HepG2 (cell line): ENCODE data around the gene AJM1. TPM values are rescaled to one million over a fixed set of nuclear protein-coding genes. Genes with fewer than 3 reads are reported as not detected.

Experiments
- ARID3A ChIP-seq: IDR thresholded peaks from 2 replicates; pipeline ENCODE4 v1.6.1; 2012; ENCODE audit warnings: low read depth, low read length, improper control_type of control experiment
- ATF7-NPFF ChIP-seq: sonication (generic); formaldehyde crosslinking; IDR thresholded peaks from 2 replicates; pipeline ENCODE4 v1.8.1; 2023; ENCODE audit warnings: mild to moderate bottlenecking, low read depth, missing genetic modification reagents, moderate library complexity
- CTCF ChIP-seq: sonication (generic); formaldehyde crosslinking; IDR thresholded peaks from 2 replicates; pipeline ENCODE4 v1.5.0; 2020; ENCODE audit warnings: mild to moderate bottlenecking, missing genetic modification reagents, moderate library complexity
- HOXD1 ChIP-seq: sonication (generic); formaldehyde crosslinking; IDR thresholded peaks from 2 replicates; pipeline ENCODE4 v1.5.0; 2020; ENCODE audit warnings: missing genetic modification reagents
- IKZF1 ChIP-seq: fragments of 450-650 bp; IDR thresholded peaks from 2 replicates; pipeline ENCODE4 v1.7.1; 2016
- KDM2A ChIP-seq: sonication (generic); formaldehyde crosslinking; IDR thresholded peaks from 2 replicates; pipeline ENCODE4 v1.4.0; 2020; ENCODE audit warnings: low read depth, missing genetic modification reagents, borderline replicate concordance
- SNAPC2 ChIP-seq: sonication (generic); formaldehyde crosslinking; IDR thresholded peaks from 2 replicates; pipeline ENCODE4 v1.8.1; 2022; ENCODE audit warnings: mild to moderate bottlenecking, missing genetic modification reagents
- TCF7L2 ChIP-seq: IDR thresholded peaks from 2 replicates; pipeline ENCODE4 v1.6.1; 2011; ENCODE audit warnings: mild to moderate bottlenecking, low read depth, low read length, moderate library complexity
- TEAD2 ChIP-seq: sonication (generic); formaldehyde crosslinking; IDR thresholded peaks from 2 replicates; pipeline ENCODE4 v1.9.0; 2021; ENCODE audit warnings: missing genetic modification reagents
- ZBTB33 ChIP-seq: sonication (generic); formaldehyde crosslinking; IDR thresholded peaks from 2 replicates; pipeline ENCODE4 v1.4.0; 2020; ENCODE audit warnings: missing genetic modification reagents
- ZBTB34 ChIP-seq: sonication (generic); formaldehyde crosslinking; IDR thresholded peaks from 2 replicates; pipeline ENCODE4 v1.8.0; 2022; ENCODE audit warnings: mild to moderate bottlenecking, missing genetic modification reagents
- ZGPAT ChIP-seq: IDR thresholded peaks from 2 replicates; pipeline ENCODE4 v1.6.1; 2016; ENCODE audit warnings: mild to moderate bottlenecking
- ZNF251 ChIP-seq: sonication (generic); formaldehyde crosslinking; IDR thresholded peaks from 2 replicates; pipeline ENCODE4 v1.9.0; 2021; ENCODE audit warnings: mild to moderate bottlenecking, missing genetic modification reagents
- ZNF354B ChIP-seq: sonication (generic); formaldehyde crosslinking; IDR thresholded peaks from 2 replicates; pipeline ENCODE4 v1.8.0; 2022; ENCODE audit warnings: mild to moderate bottlenecking, missing genetic modification reagents
- polyA plus RNA-seq, 8 experiments: library from polyadenylated mRNA; depleted of rRNA in 3 of 8; stranded (reverse) in 7 of 8; unstranded in 1 of 8; fragments of >200 nt; fragmentation: Illumina TruSeq in 4 of 8; extraction: Trizol in 4 of 8; gene quantifications; 2 replicates each; pipeline versions ENCODE4 v1.2.1 to v1.2.3, GENCODE V29; 2011 to 2016; ENCODE audit warnings: low read depth in 4 of 8, missing spikeins in 1 of 8, mixed read lengths in 1 of 8; ENCODE audit not compliant: insufficient read depth in 1 of 8
- total RNA-seq, 5 experiments: library from RNA; depleted of rRNA; stranded (reverse); fragments of >200 nt; fragmentation: Illumina TruSeq; extraction: Trizol; gene quantifications; 2 replicates each; pipeline ENCODE4 v1.2.3, GENCODE V29; 2016; ENCODE audit warnings: low read depth in 1 of 5
- TF ChIP-seq, protein P1 (sequence below): sonication (generic); IDR thresholded peaks from 2 replicates; pipeline ENCODE4 v1.6.1; 2016; ENCODE audit warnings: low read depth, borderline replicate concordance
- TF ChIP-seq, protein P2 (sequence below): sonication (generic); formaldehyde crosslinking; IDR thresholded peaks from 2 replicates; pipeline ENCODE4 v1.5.0; 2020; ENCODE audit warnings: missing genetic modification reagents, mild to moderate bottlenecking, borderline replicate concordance

Gene AJM1
- total and polyA plus RNA-seq, 2 of the 13 experiments (the other 11 are each of a cell fraction or from before 2014, with no cell fraction given): 1.1 to 1.2 TPM

GRCh38 chr9:136840877-136841645 is 1.2 kb upstream of the AJM1 start (continued):
- 0 out of 2 replicates have a peak, but pooled peaks have one; percentile 5 for TF ChIP-seq ZBTB33
- no peak for TF ChIP-seq IKZF1
- TF ChIP-seq ZNF354B (CRISPR knock-in tag): no peak
- no peak for TF ChIP-seq SNAPC2 (CRISPR knock-in tag)
- TF ChIP-seq TCF7L2: no peak
- no peak; the same call in 1 of the 2 replicates for TF ChIP-seq CTCF (CRISPR knock-in tag)
- no peak for TF ChIP-seq TEAD2
- TF ChIP-seq, protein P1, sequence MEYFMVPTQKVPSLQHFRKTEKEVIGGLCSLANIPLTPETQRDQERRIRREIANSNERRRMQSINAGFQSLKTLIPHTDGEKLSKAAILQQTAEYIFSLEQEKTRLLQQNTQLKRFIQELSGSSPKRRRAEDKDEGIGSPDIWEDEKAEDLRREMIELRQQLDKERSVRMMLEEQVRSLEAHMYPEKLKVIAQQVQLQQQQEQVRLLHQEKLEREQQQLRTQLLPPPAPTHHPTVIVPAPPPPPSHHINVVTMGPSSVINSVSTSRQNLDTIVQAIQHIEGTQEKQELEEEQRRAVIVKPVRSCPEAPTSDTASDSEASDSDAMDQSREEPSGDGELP: peak; percentile 93; the same call in 1 of the 2 replicates
- 0 out of 2 replicates have a peak, but pooled peaks have one; percentile 26 for TF ChIP-seq ZBTB34 (CRISPR knock-in tag)
- TF ChIP-seq ZGPAT (CRISPR knock-in tag): 0 out of 2 replicates have a peak, but pooled peaks have one; percentile 23
- TF ChIP-seq ATF7-NPFF (CRISPR knock-in tag): peak; percentile 51; the same call in 1 of the 2 replicates
- TF ChIP-seq, protein P2, sequence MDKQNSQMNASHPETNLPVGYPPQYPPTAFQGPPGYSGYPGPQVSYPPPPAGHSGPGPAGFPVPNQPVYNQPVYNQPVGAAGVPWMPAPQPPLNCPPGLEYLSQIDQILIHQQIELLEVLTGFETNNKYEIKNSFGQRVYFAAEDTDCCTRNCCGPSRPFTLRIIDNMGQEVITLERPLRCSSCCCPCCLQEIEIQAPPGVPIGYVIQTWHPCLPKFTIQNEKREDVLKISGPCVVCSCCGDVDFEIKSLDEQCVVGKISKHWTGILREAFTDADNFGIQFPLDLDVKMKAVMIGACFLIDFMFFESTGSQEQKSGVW (CRISPR knock-in tag): no peak
- 0 out of 2 replicates have a peak, but pooled peaks have one; percentile 70 for TF ChIP-seq ZNF251 (CRISPR knock-in tag)
- TF ChIP-seq KDM2A (CRISPR knock-in tag): peak; percentile 76; the same call in 1 of the 2 replicates
- 0 out of 2 replicates have a peak, but pooled peaks have one; percentile 17 for TF ChIP-seq HOXD1 (CRISPR knock-in tag)
- no peak for TF ChIP-seq ARID3A
